ENCODE results near the gene GAPDHS.
A peak's percentile ranks its signal among the peaks of the same experiment; 100 is the strongest.

Gene GAPDHS

DNA sequence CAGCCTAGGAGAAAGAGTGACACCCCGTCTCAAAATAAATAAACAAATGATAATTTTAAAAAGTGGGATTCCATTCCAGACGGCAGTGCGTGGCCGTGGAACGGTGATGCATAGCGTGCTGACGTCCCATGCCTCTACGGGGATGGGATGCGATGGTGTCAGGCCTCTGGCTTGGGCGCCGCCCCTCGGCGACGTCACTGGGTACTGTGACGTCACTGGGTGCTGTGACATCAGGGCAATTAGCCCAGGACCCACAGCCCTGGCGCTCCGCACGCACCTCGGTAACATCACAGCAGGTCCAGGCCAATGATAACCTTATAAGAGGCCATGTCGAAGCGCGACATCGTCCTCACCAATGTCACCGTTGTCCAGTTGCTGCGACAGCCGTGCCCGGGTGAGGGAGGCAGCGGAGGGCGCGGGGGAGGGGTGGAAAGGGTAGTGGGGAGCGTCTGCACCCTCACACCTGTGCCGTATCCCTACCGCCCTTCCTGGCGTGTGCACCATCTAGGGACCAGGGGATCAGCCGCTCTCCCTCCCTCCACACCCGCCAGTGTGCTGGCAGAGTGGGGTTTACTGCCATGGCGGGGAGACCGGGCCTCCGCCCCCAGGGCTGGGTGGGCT is at the start of gene GAPDHS:
Gene GAPDHS (plus strand): TSS at position 256 of the 621 bp plus-strand sequence. CDS start 72 bp downstream, at position 328.
- DNase-seq: no peak

DNA sequence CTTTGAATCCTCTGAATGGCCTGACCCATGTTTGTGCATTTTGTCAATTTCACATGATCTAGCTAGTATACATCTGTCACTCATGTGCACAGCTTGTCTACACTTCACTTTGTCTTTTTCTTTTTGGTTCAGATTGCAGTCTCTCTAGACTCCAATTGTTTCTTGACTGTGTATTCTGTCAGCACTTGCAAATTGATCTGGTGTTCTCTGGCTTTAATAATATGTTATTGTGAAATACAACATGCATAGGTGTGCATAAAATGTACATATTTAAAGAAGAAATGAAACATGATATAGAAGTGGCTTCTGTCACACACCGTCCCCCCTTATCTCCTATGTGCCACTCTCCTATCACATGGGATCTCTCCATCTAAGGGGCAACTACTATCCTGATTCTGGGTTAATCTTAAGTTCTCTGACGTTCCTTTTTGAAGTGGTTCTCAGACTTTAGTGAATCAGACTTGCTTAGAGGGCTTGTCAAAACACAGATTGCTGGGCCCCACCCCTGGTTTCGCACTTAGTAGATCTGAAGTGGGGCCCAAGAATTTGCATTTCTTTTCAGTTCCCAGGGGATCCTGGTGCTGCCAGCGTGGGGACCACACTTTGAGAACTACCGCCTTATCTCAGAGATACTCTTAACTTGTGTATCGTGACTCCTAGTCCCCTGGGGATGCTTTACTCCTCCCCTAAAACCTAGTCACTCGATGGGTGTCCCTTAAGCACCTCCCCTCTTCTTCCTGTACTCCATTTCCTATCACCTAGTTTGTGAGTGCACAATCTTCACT is 48.8 kb upstream of the GAPDHS start:
- DNase-seq: no peak

DNA sequence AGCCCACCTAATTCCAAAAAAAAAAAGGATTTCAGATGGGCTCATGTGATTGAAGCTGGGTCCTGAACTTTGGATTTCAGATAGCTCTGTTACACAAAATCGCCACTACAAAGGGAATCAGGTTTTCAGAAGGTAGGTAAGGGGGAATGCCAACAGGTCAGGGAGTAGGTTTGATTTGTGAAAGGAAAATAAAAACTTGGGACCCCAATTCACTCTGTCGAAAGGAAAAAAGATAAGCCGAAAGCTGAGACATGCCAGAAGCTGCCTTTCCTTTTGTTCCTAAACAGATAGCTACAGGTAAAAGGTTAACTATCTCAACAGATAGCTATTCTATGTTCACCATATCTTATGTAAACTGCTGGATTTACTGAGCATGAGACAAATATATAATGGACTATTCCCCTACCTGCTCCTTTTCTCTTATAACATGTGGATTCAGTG is 47.0 kb upstream of the GAPDHS start:
- DNase-seq: no peak

DNA sequence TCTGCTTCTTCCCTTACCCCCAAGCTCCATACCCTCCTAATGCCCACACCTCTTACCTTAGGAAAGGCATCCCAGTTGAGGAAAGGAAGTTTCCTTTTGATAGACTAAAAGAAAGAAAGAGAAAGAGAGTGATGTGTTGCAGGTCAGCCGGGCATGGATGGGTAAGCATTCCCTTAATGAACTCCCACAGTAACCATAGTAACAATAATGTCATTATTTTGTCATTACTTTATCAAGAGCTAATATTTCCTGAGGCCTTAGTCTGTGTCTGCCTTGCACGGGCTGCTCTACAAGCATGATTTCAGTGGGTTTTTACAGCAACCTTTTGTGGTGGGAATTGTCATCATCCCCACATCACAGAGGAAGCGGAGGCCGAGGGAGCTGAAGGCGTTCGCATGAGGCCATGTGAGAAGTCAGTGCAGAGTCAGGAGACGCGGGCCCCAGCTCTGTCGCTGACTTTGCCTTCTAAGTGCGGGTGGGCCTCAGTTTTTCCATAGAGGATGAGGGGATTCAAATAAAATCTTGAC is 45.5 kb upstream of the GAPDHS start:
- no peak for DNase-seq

DNA sequence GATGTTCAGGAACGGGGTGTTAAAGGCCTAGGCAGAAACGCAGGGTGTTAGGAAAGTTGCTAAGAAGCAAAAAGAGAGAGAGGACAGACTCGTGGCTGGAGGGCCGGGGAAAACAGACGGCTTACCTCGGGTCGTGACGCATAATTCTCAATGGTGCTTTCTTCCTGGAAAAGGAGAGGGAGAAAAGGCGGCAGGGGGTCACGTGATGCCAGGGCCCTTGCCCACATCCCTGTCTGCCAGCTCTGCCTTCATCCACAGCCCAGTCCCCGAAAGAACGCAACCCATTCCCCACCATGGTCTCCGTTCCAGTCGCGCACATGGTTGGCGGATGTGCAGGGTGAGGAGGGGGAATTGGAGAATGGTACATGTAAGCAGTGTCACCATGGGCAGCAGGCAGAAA is 44.6 kb upstream of the GAPDHS start:
- no peak for DNase-seq

DNA sequence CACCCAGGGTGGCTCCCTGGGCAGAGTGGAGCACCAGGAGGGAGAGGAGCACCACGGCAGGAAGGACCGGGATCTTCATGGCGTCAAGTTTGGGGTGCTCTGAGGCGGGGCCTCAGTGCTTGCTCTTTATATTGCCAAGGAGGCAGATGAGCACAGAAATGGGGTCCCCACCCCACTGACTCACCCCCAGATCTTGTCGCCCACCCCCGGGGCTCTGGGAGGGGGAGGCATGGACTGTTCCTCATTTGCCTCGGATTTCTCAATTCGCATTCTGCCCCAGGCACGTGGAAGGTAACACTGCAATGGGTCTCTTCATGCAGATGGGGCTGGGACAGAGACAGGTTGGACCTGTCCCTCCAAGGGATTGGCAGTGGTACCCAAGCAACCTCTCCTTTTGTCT is 42.9 kb upstream of the GAPDHS start, which contains the start of gene KRTDAP:
Gene KRTDAP (minus strand): TSS at position 101 of the 400 bp plus-strand sequence. CDS start 22 bp downstream, at position 79.
- no peak for DNase-seq

DNA sequence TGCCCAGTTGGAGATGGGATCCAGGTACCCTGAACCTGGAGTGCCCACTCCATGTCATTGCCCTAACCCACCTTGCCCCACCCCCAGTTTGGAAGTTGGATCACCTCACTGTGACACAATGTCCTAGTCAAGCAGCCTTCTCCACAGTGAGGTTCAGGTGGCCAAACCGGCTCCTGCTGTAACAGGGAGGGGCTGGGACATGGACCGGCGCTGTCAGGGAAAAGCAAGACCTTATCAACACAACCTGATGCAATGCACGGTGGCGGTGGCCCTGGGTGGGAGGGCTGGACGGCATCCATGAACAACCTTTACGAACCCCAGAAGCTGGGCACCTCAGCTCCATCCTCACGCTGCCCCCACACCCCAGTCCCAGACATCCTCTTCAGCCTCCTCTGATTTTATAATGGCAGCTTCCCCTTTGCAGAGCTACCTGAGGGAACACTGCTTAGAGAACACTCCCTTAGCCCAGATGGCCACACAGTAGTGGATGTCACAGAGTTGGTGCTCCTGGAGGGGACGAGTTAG is 41.4 kb upstream of the GAPDHS start:
- DNase-seq: no peak

DNA sequence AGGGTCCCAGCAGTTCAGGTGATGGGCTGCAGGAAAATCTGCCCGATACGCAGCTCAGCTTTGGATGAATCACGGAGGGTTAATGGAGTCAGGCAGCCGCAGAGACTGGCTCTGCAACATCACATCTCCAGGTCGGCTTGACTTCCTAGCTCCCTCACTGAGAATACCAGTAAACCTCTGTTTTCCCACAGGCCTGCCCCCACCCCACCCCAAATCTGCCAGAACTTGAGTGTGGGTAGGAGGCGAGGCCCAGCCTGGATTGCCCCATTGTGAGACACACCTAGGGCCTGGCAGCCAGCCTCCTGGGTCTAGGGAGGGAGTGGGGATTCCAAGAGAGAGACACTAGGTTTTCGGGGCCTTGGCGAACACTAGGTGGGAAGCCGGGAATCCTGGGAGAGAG is 39.3 kb upstream of the GAPDHS start:
- no peak for DNase-seq

DNA sequence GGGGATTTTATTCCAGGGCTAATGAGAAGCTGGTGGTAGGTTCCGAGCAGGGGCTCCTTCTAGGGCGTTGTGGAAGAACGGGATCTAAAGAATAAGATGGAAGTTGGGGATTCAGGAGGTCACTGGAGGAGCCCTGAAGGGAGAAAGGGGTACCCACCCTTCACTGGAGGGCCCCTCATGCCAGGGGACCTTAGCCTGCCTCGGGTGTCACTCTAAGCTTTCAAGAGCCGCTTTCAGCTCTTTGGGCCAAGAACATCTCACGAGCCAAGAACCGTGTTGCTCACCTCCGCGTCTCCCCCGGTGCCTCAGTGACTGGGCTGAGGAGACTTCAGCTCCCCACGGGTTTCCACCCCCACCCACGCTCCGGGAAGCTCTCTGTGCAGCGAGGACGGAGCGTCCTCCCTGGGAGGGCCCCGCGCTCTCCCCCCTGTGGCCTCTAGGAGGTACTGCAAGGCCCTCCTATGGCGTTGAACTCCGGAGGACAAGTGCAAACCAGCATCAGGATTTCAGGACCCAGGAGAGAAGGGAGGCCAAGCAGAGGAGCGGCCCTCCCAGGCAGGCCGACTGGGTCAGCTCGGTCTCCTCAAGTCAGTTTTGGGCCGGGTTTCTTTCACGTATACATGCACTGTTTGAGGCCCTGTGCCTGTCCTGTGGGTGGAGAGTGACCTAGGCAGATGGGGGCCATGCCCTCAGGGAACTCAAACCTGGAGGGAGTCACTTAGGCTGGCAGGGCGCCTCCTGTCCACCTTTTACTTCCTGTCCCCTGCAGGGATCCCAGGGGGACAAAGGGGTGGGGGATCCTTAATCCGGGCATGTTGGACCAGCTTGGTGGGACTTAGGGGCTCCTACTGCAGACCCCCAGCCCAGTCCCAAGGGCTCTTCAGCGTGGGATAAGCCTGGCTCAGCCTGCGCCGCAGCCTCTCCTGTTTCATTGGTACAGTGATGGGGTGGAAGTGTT is 37.9 kb upstream of the GAPDHS start:
- peak; percentile 45 for DNase-seq

DNA sequence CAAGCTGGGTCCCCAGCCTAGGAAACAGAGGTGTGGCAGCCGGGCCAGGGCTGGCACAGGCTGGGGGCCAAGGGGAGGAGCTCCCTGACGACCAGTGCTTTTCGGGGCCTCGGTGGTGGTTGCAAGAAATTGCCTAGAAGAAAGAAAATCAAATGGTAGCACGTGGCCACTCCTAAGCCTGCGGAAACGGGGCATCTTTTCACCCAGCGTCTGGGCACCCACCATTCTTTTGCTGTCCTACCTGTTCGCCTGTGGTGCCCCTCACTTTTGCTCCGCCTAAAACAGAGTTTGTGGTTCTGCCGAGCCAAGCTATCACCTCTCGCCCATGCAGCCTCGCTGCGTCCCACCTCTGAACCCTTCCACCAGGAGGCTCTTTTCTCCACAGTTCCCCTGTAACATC is 35.9 kb upstream of the GAPDHS start:
- no peak for DNase-seq

DNA sequence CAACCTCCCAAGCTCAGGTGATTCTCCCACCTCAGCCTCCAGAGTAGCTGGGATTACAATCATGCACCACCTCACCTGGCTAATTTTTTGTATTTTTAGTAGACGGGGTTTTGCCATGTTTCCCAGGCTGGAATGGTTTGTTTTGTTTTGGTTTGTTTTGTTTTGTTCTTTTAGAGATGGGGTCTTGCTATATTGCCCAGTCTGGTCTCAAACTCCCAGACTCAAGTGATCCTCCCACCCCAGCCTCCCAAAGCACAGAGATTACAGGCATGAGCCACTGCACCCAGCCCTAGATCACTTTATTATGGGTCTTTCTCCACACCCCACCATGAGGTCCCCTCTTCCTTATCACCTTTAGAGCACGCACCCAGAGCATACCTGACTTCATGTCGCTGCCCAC is 35.0 kb upstream of the GAPDHS start:
- DNase-seq: no peak

DNA sequence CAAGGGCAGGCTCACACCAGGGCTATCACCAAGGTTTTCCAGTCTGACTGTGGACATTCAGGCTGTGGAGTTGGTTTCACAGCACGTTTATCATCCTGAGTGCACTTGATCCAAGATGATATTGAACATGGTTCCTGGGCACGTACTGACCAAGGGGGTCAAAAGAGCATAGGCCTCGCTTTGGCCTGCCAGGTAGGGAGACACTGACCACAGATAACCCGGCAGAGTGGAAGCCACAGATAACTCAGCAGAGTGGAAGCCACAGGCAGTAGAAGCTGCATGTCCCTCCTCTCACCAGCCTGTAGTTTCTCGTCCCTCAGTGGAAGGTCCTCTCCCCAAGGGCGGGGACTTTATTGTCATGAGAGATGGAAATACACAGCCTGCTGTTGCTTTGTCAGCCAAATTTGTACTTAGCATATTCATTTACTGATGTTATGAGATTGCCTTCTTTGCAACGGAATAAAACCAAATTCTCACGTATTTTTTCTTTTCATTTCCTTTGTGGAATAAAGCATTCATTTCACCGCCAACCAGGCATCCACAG is 34.2 kb upstream of the GAPDHS start:
- DNase-seq: no peak

DNA sequence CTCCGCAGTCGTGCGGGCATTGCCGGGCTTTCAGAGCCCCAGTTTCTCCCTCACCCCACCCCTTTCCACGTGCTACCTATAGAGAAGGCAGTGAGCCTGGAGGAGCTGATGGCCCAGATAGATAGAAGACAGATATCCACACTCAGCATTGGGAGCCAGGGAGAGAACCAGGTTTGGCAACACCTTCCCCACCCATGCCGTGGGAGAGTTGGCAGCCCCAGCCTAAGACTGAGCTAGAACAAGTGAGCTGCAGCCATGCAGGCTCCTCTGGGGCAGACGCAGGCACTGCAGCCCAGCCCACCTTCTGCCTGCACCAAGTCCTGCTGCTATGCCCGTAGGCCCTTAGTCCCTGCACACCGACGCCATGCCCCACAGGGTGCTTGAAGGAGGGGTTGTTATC is 32.6 kb upstream of the GAPDHS start:
- no peak for DNase-seq

DNA sequence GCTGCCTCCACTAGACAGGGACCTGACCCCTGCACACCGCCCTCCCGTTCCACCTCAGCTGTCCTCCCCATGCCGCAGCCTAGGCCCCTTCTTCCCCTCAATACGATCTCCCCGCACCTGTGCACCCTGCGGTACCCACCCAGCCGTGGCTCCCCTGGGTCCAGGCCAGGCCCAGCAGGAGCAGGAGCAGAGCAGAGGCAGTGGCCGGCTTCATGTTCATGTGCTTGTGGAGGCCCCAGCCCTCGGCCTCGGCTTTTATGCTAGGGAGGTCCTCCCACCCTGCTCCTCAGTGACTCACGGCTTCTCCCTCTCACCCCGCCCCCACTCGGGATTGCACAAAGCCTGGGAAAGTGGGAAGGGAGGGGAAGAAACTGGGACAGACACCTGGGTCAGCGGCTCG is 31.6 kb upstream of the GAPDHS start:
- no peak for DNase-seq

DNA sequence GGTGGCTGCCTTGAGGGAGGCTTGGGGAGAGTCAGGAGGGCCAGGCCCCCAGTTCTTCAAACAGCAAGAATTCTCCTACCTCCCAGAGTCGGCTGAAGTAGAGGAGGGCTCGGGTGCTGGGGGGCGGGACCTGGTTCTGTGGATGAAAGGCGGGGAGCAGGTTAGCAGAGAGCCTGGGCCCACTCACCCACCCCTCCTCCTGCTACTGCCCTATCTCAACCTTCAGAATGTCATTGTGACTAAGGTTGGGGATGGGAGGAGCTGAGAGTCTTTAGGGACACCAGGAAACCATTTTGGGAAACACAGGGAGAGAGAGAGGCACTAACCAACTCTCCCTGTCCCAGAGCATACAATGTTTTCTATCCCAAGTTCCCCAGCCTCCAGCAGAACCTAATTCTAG is 30.5 kb upstream of the GAPDHS start:
- DNase-seq: no peak

DNA sequence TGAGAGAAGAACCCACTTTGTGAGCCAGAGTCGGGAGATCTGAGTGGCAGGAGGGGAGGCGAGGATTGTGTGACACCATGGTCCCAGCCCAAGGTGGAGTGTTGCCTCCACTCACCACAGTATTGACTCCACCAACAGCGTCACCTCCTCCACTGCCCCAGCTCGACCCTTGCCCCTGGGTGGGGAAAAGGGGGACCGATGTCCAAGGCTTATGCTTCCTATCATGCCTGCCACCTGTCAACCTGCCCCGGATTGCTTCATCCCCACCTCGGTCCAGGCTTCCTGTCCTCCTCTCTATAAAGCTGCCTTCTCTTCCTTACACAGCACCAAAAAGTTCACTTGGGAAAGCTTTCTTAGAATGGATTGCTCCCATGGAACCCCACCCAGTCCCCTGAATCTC is 27.2 kb upstream of the GAPDHS start:
- no peak for DNase-seq

DNA sequence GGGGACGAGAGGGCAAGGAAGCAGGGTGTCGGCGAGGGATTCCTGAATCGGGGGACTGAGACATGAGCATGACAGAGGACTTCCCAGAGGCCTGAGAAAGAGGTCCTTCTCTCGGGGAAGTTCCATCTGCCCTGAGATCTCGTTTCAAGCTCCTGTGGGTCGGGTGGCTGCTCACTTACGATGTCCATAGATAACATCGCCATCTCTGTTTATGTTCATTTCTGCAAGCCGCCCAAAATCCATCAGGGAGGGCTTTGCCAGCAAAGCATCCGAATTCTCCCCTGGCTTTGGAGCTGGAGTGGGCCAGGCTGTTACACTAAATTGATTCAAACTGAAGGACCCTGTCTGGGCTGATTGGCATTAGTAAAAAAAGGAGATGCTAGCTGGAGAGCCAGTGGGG is 25.7 kb upstream of the GAPDHS start:
- no peak for DNase-seq

DNA sequence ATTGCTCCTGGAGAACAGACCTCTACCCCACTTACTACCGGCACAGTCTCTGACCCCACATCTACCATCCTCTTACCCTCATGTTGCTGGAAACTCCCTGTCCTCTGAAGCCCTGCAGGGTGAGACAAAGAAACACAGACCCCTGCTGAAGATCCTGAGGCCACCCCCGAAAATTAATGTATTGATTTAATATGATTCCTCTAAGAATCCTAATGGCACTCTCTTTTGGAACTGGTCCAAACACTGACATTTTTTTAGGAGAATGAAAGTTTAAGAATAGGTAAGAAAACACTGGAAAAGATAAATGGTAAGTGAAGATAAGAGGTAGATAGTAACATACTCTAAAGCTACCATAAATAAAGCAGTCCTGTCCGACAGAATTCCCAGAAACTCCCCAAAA is 25.1 kb upstream of the GAPDHS start:
- no peak for DNase-seq

DNA sequence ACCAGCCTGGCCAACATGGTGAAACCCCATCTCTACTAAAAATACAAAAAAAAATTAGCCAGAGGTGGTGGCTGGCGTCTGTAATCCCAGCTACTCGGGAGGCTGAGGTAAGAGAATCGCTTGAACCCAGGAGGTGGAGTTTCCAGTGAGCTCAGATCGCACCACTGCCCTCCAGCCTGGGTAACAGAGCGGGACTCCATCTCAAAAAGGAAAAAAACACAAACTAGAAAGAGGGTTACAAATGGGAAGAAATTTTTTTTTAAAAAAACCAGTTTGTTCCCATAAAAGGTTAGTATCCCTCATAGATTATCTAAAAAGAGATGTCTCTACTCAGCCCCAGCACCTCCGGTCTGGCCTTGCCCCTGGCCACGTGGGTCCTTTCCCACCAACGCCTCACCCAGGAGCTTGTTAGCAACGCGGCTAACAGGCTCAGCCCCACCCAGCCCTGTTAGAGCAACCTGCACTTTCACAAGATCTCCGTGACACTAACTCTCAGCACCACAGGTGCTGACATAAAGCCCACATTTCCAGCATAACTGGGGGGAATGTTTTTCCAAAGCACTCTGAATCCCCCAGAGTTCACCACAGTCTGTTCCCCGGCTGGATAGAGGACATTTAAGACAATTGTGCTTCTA is 24.1 kb upstream of the GAPDHS start:
- no peak for DNase-seq

DNA sequence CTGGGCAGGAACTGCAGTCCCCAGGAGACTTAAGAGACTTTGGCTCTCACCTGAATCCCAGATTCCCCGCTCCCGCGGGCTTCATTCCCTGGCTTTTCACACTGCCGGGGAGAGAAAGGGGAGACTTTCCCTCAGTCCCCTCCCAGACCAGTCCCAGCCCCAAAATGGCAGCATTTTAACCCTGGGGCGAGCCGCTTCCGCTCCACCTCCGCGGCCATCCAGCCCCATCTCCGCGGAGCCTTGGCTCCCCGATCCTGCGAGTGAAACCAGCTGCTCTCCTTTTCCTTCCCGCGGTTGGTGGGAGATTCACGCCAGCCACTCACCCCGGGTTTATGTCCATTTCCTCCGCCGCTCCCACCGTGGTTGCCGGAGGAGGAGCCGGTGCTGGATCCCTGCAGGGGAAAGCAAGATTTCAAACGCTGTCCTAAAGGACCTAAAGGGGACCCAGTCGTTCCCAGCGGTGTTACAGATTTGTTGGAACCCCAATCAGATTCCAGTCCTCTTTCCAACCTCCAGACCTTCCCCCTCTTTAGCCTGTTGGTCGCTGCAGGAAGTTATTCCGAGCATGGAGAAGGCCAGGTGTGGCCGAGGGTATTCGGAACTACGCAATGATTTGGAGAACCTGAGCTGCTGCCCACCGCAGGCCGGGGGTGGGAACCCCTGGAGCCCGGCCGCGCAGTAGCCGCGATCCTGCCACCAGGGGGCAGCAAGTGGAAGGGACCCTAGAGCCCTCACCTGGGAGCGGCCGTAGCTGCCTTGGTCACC is 23.2 kb upstream of the GAPDHS start:
- DNase-seq: peak; percentile 40

DNA sequence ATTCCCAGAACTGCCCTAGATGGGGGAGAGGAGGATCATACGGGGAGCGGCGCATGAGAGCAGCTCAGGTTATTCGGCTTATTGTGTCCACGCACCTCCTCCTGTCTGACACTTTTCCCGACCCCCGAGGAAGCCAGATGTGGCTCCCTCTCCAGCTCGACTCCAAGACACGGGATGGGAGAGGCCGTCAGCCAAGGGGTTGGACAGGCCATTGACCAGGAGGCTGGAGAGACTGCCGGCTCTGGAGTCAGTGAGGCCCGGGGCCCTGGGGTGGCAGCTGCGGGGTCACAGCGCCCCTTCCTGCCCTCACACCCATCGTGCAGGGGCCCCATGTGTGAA is 22.7 kb upstream of the GAPDHS start:
- DNase-seq: no peak
